Umbilical cord (tissue), 2 donors: ENCODE data around the gene GNG7. TPM values are rescaled to one million over a fixed set of nuclear protein-coding genes. Genes with fewer than 3 reads are reported as not detected.
"Not testable (repeated sequence)": the region's sequence is repeated elsewhere in the genome, so short reads cannot be mapped to it uniquely, and the experiment has no call there.

Experiments used
- DNase-seq: peaks from one replicate; pipeline ENCODE4 v3.0.0-alpha.2; 2015; ENCODE audit warnings: low spot score
- total RNA-seq: library from RNA; depleted of rRNA; stranded (reverse); fragments of >200 nt; gene quantifications from one replicate; pipeline ENCODE4 v1.2.3, GENCODE V29; 2014; ENCODE audit warnings: low replicate concordance; ENCODE audit not compliant: insufficient read depth

Gene GNG7
- total RNA-seq, 1 donor from 2014 or later: 0.48 TPM

DNA sequence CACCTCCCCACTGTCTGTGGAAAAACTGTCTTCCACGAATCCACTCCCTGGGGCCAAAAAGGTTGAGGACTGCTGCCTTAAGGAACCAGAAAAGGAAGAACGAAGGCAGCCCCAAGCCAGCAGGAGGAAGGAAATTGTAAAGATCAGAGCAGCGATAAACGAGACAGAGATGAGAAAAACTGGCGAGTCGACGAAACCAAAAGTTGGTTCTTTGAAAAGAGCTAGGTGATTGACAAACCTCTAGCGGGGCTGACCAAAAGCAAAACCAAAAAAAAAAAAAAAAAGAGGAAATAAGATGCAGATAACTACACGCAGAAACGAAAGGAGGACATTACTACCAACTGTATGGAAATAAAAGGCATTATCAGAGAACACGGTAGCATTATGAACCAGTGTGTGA, 149.6 kb downstream of the GNG7 start:
- DNase-seq: peak; percentile 57

DNA sequence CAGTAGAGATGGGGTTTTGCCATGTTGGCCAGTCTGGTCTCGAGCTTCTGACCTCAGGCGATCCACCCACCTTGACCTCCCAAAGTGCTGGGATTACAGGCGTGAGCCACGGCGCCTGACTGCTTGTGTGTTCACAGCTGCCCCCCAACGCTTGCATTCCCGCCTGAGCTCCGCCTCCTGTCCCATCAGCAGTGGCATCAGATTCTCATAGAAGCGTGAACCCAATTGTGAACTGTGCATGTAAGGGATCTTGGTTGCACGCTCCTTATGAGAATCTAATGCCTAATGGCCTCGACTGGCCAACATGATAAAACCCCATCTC, 150.7 kb downstream of the GNG7 start:
- DNase-seq: no peak

DNA sequence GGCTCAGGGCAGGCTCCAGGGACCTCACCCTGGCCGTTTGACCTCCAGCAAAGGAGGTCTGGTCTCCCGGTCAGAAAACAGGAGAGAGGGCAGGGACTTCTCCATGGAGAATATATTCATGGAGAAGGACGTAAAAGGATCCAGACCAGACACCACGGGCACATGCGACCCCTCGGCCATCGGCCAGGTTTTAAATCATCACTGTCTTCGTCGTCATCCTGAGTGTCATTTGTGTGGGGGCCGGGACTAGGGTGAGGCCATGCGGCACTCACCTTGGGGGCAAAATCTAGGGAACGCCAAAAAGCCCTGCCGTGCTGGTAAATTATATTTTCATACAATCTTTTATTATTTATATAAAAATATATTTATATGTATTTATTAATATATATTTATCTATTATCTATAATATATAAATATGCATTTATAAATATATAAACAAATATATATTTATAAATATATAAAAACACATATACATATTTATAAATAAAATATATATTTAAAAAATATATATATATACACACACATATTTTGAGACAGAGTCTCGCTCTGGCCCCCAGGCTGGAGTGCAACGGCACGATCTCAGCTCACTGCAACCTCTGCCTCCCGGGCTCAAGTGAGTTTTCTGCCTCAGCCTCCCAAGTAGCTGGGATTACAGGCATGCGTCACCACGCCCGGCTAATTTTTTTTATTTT, 151.2 kb downstream of the GNG7 start:
- no peak for DNase-seq

DNA sequence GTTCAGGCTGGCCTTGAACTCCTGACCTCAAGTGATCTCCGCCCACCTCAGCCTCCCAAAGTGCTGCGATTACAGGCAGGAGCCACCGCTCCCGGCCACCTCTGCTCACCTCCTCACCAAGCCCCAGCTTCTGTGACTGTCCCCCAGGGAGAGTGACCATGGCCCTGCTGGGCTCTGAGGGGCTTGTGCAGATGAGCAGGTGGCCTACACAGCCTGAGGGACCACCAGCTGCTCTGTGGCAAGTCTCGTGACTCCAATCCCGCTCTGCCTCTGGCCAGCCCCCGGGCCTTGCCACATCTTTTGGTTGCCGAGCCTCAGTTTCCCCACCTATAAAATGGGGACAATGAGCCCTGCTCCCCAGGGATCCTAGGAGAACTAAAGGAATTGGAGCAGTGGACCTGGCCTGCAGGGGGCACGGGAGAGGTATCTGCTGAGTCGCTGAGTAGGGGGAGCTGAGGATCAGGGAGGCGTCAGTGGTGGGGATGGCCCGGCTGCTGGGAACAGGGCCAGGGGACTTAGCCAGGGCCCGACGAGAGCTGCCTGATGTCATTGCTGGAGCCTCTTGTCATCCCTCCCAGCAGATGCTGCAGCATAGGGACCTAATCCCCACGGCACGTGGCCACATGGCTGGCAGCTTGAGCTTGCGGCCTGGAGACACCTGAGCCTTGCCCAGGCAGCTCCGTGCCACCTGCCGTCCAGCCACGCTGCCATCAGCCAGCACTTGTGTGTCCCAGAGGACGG, 151.9 kb downstream of the GNG7 start:
- DNase-seq: peak; percentile 52

- peak; percentile 64 for DNase-seq
Observed at GRCh38 chr19:2549701-2550191, 152.7 kb downstream of the GNG7 start.

DNA sequence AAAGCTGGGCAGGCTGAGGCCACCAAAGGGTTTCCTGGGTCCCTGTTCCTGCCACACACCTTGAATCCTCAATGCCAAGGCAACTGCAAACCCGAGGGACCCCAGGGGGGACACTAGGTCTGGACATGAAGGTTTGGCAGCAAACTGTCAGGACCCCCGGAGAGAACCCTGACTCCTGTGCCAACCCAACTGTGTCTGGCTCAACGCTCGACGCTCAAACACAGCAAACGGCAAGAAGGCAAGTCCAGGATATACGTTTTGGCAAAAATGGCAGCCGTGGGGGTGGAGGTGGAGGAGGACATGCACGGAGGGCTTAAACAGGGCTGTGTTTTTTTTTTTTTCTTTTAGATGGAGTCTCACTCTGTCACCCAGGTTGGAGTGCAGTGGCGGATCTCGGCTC, 153.5 kb downstream of the GNG7 start:
- no peak for DNase-seq

- no peak for DNase-seq
Observed at GRCh38 chr19:2547721-2548120, 154.8 kb downstream of the GNG7 start.

GRCh38 chr19:2547033-2547680, 155.3 kb downstream of the GNG7 start:
- DNase-seq: no peak

GRCh38 chr19:2546128-2547032, 156.1 kb downstream of the GNG7 start:
- DNase-seq: no peak

- DNase-seq: not testable (repeated sequence)
Observed at GRCh38 chr19:2545416-2546127, 156.9 kb downstream of the GNG7 start.

- DNase-seq: no peak
Observed at GRCh38 chr19:2544576-2545415, 157.7 kb downstream of the GNG7 start.

DNA sequence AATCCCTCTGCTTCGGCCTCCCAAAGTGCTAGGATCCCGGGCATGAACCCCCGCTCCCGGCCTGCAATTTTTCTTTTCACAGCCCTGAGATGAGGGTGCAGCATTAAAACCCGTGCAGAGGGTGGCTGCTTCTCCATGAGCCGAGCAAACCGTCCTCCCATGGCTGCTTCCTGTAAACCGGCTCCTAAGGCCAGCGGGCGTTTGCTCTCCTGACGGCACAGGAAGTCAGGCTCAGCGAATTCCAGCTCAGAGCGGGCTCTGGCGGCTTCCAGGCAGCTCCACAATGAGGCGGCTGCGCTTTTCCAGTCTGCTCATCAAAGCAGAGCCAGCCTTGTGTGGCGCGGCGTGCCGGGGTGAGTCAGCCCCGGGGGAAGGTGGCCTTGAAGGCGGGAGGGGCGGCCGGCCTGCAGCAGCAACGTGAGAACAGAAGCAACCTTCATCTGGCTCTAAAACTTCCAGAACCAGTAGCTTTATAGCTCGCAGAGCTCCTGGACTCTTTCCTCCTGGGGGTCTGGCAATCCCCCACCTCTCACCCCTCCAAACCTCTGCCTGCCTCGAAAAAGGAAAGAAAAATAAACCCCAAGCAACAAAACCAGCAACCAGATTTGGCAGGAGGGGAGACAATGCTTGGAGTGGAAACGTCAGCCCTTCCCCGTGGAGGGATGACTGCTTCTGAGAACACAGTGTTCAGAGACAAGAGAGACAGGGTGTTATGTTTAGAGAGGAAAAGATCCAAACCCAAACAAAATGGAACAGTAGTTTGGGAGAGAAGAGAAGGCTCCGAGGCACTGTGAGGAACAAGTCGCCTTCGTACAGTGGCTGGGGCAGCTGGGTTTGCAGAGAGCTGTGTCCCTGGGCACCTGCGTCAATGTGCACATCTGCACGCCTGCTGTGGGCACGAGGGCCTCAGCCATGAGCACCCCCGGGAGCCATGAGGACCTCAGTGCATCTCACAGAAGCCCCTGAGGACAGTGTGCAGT, 158.7 kb downstream of the GNG7 start:
- DNase-seq: peak; percentile 98

DNA sequence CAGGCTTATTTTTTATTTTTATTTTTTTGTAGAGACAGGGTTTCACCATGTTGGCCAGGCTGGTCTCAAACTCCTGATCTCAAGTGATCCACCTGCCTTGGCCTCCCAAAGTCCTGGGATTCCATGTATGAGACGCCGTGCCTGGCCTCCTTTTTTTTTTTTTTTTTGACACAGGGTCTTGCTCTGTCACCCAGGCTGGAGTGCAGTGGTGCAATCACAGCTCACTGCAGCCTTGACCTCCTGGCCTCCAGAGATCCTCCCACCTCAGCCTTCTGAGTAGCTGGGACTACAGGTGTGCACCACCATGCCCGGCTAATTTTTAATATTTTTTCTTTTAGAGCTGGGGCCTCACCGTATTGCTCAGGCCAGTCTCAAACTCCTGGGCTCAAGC, 159.4 kb downstream of the GNG7 start:
- DNase-seq: not testable (repeated sequence)

- DNase-seq: no peak
Observed at GRCh38 chr19:2542341-2543069, 160.0 kb downstream of the GNG7 start.

DNA sequence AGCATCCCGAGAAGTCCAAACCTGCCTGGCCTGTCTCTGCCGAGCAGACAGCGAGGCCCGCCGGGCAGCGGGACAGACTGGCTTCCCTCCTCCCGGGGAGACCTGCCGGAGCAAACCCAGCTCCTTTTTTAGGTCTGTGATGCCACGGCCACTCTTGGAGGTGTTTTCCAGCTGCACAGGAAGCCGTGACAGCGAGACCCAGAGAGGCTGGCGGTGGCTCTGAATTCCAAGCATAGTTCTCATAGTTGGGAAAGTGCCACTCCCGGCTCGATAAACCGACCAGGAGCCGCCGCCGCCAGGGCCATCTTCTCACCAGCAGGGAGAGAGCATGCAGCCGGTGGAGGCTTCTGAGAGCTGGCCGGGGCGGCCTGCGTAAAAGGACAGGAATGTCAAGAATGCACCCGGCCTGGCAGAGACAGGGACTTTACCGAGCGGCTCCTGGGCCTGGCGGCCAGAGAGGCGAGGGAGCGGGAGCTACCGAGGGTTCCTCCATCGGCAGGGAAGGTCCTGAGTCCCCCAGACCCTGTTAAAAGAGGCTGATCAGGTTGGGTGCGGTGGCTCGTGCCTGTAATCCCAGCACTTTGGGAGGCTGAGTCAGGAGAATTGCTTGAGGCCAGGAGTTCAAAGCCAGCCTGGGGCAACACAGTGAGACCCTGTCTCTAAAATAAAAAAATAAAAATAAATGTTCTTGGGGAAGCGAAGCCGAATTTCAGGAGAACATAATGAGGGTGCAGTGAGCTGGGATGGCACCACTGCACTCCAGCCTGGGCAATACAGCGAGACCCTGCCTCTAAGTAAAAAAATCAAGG, 161.6 kb downstream of the GNG7 start:
- peak; percentile 96 for DNase-seq

DNA sequence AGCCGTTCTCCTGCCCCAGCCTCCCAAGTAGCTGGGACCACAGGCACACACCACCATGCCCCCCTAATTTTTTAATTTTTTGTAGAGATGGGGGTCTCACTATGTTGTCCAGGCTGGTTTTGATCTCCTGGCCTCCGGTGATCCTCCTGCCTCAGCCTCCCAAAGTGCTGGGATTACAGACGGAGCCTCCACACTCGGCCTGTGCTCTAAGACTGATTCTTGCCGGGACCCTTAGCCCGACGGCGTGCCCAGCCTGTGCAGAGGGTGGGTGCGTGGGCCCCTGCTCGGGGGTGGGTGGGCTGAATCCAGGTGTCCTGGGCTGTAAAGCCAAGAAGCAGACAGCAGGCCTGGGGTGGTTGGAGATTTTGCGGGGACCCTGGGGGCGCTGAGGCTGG, 162.2 kb downstream of the GNG7 start:
- no peak for DNase-seq

- no peak for DNase-seq
Observed at GRCh38 chr19:2538096-2538757, 164.3 kb downstream of the GNG7 start.
